GM19043 (cell line): ENCODE measurements around the gene CDCA7L.
A peak's percentile ranks its signal among the peaks of the same experiment; 100 is the strongest.
"Not testable (repeated sequence)": the region's sequence is repeated elsewhere in the genome, so short reads cannot be mapped to it uniquely, and the experiment has no call there.

Experiments used
- ATAC-seq: cut with Tn5 transposase; IDR thresholded peaks from one replicate; pipeline ENCODE4 v1.9.1; 2021; ENCODE audit warnings: low read depth; ENCODE audit not compliant: unreplicated experiment

The CDCA7L gene

DNA sequence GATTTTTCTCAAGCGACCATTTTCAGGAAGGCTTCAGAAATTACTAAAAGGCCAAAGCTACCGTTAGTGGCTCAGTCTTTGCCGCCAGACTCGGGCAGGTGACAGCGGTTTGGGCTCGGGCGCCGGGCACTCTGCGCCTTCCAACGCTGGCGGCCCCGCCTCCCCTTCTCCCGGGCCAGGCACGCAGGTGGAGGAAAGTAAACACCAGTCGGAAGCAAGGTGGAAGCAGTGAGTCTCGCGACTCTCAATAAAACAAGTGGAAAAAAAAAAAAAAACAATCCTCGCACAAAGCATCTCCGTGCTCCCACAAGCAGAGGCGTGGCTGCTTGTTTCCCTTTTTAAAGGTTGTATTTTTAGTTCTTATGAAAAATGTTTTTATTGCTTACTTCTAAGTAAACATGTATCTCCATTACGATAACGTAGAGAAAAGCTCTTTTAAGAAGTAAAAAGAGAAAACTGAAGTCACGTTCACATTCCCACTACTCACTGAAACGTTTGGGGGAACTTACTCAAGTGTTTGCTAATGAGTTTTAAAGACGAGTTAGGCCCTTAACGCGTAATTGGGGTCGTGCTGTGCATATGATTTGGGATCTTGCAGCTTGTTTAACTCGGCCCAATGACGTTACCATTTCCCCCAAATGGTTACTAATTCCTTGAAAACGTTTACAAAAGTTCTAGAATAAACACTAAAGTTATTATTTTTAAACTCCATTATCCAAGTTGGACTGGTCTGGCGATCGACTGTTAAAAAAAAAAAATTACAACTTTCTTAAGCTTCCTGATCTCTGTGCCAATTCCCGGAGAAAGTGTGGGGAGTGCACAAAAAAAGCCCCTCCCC lies 864 bp downstream of the CDCA7L start:
- ATAC-seq = no peak

DNA sequence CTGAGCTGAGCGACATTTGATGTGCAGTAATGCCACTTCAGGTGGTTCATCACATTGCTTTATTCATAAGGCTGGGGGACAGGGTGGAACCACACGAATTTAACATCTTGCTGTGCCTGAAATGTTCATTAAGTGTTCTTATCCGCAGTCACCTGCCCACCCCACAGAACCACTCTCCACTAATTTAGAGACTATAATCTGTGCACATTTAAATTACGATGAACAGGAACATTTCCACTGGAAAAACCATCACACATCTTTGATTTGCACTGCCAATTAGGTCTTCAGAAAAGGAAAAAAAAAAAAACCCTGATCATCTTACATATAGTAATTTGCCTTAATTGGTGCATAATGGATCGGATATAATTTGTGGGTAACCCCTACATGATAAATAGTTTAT lies 2.3 kb downstream of the CDCA7L start:
- ATAC-seq = no peak

DNA sequence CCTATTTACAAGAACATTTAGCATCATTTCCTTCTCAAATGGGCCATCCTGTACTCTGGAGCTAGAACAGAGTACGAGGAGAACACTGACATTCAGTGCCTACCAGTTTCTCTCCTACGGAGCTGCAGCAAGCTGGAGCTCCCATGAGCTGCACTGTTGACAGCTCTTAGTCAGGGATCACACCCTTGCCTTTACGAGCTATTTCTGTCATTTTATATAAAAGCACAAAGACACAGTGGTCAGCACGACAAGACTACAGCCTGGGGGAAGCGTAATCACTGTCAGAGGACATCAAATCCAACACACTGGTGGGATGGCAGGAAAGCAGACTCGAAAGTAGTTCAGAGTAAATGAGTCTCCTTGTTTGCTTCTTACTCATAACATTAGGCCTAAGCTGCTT lies 2.7 kb downstream of the CDCA7L start:
- no peak for ATAC-seq

DNA sequence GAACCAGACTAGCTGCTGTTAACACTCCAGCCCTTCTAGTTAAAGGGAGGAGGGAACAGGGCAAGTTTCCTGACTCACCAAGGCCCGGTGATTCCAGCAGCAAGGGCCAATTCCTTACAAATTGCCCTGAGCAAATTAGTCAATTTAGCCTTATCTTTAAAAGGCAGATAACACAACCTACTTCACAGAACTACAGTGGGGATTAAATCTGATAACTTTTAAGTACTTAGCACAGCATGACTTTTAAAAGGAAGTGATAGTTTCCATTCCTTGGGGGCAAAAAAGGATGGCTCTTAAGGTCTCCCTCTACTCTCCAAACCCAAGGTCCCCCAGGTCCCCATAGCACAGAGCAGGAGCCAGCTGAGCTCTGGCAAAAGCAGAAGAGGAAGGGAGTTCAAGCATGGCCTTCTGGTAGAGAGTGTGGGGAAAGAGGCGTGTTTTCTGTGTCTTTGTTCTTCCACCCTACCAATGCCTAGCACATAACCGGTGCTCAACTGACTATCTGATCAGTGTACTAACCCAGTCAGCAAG lies 4.0 kb downstream of the CDCA7L start:
- peak; percentile 25 for ATAC-seq

DNA sequence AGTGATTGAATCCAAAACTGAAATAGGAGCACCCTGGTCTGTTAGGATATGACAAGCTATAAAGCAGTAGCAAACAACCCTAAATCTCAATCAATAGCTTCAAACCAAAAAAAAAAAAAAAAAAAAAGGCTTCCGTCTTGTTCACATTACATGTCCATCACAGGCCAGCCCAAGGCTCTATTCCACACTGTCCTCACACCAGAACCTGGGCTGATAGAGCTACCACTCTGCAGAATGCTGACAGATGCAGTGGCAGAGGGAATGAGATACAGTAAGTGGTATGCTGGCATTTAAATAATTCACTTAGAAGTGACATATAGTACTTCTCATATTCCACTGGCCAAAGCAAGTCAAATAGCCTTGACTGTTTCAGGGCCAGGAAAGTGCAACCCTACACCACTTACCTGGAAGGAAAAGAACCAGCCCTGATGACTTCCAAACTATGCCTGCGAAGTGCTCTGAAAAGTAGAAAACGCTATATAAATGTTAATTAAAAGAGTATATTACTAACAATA lies 5.8 kb downstream of the CDCA7L start:
- ATAC-seq = no peak

DNA sequence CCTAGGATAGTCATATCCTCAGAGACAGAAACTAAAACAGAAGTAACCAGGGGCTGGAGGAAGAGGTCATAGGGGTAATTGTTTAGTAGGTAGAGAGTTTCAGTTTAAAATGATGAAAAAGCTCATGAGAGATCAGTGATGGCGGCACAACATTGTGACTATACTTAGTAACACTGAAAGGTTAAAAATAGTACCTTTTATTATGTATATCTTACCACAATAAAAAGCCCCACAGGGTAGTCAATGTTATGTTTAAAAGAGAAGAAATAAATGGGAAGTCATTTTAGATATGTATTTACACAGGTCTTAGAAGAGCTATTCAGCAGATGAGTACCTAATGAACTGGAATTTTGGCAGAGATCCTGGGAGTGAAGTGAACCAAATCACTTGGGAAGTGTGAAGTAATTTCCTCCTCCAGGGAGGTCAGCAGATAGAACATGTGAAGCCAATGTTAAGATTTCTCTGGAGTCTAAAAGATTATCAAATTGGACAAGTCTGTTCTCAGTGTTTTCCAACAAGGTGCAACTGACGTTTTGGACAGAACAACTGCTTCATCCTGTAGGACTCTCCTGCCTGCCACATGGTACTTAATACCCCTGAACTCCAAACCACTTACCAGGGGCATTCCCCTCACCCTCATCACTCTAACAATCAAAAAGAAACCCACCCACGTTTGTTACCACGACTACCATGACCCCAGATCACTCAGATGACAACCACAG lies 6.4 kb downstream of the CDCA7L start:
- peak; percentile 43 for ATAC-seq

DNA sequence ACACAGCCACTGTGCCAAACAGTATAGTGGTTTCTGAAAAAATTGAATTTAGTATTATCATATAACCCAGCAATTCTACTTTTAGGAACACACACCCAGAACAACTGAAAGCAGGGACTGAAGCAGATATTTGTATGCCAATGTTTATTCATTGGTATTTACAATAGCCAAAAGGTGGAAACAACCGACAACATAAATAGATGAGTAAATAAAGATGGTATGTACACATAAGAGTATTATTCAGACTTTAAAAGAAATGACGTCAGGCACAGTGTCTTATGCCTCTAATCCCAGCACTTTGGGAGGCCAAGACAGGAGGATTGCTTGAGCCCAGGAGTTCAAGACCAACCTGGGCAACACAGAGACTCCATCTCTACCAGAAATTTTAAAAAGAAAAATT lies 7.2 kb downstream of the CDCA7L start:
- ATAC-seq = no peak

DNA sequence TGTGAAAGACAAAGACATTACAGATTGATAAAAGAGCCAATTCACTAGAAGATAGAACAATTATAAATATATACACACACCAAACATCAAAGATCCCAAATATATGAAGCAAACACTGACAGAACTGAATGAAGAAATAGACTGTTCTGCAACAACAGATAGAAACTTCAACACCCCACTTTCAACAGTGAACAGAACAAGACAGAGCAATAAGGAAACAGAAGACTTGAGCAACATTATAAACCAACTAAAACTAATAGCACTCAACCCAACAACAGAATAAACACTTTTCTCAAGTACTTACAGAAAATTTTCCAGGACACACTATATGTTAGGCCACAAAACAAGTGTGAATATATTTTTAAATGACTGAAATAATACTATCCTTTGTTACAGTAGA lies 10.9 kb downstream of the CDCA7L start:
- no peak for ATAC-seq

DNA sequence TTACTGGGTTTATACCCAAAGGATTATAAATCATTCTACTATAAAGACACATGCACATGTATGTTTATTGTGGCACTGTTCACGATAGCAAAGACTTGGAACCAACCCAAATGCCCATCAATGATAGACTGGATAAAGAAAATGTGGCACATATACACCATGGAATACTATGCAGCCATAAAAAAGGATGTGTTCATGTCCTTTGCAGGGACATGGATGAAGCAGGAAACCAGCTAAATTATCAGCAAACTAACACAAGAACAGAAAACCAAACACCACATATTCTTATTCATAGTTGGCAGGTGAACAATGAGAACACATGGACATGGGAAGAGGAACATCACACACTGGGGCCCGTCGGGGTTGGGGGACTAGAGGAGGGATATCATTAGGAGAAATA lies 12.4 kb downstream of the CDCA7L start:
- ATAC-seq = not testable (repeated sequence)

DNA sequence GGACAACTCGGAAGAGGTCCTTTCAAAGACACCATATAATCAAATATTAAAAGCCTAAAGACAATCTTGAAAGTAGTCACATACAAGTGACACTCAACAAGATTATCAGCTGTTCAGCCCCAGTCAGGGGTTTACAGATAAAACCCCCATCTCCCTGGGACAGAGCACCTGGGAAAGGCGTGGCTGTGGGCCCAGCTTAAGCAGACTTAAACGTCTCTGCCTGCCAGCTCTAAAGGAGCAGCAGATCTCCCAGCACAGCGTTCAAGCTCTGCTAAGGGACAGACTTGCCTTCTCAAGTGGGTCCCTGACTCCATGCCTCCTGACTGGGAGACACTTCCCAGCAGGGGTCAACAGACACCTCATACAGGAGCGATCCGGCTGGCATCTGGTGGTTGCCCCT lies 18.0 kb downstream of the CDCA7L start:
- no peak for ATAC-seq

DNA sequence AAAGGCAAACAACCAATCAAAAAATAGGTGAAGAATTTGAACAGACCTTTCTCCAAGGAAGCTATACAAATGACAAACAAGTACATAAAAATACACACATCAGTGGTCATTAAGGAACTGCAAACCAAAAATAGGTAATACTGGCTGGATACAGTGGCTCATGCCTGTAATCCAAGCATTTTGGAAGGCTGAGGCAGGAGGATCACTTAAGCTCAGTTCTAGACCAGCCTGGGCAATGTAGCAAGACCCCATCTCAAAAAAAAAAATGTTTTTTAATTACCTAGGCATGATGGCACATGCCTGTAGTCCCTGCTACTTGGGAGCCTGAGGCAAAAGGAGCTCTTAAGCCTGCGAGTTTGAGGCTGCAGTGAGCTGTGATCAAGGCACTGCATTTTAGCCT lies 19.3 kb downstream of the CDCA7L start:
- ATAC-seq = no peak

DNA sequence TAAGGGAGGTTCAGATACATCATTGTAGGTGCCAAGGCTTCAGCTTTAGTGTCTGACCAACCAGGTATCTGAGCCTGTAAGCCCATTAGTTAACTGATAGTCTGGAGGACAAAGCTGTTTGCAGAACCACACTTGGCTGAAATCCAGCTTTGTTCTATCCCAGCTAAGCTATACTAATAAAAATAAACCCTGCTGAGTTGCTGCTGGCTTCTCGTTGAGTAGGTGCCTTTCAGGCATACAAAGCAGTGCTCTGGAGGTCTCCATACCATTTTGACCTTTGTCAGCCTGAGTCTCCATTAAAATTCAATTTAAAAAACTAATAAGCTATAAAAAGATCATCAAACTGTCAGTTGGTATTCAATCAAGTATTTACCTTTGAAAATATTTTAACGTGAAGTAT lies 22.0 kb downstream of the CDCA7L start:
- ATAC-seq = no peak

DNA sequence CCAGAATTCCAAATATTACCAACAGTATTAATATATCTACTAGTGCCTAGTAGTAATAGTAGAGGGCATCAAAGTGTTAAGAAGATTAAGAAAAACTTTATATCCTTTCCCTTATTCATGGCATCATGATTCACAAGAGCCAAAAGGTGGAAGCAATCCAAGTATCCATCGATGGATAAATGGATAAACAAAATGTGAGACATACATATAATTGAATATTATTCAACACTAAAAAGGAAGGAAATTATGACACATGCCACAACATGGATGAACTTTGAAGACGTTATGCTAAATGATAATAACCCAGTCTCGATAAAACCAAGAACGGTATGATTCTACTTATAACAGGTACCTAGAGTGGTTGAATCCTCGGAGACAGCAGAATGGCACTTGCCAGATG lies 23.1 kb downstream of the CDCA7L start:
- ATAC-seq = no peak

DNA sequence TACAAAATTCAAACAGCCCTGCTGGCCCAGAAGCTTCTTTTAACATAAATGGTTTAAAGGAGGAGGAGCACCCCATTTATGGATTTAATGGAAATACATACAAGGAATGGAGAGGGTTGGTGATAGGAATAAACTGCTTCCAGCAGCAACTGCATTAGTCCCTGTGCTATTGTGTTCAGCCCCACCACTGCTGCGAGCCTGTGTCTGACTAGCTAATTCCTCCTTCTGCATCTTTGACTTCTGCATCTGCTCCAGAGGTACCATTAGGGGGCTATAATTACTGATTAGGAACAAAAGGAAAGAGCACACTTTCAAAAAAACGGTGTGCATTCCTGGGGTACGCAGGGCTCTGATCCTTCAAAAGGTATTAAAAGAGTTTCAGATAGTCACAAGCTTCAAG lies 24.8 kb downstream of the CDCA7L start:
- ATAC-seq = no peak

DNA sequence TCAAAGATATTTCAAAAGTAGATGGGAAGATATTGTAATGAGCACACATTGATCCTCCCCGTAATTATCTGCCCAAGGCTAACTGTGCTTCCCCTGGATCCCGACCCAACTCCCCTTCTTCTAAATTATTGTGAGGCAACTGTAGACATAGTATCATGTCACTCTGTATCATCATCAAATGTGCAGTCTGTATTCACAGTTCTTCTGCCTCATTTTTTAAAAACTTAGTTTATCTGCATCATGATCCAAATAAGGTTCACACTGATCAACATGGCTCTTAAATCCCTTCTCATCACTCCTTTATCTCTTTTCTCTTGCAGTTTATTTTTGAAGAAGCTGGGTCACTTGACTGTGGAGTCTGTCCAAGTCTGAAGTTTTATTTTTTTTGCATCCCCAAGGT lies 27.5 kb downstream of the CDCA7L start:
- no peak for ATAC-seq

DNA sequence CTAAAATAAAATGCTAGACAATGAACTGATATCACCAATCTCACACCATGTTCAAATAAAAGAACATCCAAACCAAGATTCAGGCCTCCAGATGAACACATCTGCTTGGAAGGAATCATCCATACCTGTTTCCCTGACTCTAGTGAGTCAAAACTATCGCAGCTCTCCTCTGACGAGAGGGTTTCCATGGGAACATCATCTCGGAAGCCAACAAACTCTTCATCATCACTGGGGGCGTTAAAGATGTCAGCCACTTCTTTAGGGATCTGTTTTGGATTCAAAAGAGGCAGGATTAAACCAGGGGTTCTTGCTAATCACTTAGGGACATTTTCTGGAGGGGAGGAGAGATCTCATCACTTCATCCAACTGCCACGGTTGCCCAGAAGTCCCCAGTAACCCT lies 29.1 kb downstream of the CDCA7L start:
- ATAC-seq = no peak

DNA sequence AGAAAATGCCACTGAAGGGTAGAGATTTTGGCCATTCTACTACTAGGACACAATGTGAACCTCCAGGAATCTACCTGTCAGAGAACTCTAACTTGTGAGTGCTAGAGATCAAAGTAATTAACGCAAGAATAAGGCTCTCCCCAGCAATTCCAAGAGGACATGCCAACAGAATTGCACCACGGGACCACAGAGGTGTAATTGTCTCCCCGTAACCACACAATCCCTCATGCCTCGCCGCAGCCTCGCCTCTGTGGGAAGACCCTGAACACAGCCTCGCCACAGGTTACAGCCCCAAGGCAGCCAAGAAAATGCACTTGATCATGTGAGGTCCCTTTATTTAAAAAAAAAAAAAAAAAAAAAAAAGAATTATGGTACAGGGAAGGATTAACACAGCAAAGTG lies 29.5 kb downstream of the CDCA7L start:
- no peak for ATAC-seq

DNA sequence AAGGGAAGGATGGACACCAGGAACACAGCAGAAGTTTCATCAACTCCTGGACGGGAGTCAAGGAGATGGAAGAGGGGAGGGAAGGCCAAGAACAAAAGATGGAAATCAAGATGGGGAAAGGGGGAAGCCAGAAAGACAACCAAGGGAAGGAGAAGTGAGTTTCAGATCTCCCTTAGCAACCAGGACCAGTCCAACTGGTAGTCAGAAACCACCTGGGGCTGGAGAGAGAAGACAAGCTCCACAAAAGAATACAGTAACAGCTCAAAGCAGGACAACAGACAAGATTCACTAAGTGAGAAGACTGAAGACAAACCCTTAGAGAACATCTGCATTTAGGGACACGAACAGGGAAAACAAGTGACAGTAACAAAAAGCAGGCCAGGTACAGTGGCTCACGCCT lies 30.6 kb downstream of the CDCA7L start:
- ATAC-seq = no peak

DNA sequence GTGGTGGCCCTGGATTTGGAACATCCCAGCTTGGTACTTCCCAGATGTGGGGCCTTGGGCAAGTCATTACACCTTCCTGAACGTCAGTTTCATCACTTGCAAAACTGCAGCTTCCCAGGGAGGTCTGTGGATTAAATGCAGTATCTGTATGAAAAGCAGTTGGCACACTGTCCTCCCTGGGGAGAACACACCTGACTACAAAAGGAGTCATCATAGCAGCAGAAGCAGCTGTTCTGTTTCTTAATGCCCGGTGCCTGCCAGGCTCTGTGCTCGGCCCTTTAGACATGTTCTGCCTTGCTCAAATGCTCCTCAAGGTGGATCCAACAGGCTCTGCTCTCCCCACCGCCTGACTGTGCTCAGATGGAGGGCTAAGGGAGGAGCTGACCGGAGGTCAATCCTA lies 31.0 kb downstream of the CDCA7L start:
- ATAC-seq = no peak

DNA sequence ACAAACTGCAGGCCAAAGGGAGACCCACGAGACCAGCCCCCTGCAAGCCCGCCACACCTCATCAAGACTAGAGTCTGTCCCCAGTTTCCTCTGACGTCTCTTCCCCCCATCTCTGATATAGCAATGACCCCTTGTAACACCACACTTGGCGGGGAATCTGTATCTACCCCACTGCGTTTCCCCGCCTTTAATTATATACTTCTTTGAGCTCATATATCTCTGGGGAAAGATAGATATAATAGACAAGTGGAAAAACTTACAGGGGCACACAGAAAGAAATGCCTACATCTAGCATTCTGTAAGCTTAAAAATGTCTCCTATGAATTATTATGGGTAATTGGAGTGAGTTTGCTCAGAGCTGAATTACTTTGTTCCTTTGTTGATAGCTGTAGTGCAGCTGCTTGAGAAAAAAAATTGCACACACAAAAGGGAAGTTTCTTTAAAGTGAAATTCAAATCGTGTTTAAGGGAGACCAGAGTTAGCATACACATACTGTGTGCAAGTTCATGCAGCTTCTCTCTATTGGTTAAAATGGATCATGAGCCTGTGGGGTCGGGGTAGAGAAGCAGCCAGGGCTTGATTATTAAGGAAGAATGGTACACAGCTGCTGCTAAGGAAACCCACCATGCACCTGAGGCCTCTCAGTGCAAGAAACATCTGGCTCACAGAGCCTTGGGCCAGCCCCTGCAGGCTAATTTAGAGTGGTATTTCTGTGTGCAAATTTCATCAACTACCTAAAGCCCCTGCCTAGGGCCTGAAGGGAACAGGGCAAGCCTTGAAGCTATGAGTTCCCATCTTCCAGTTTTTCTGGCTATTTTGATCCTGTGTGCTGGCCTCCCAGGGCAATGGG lies 32.5 kb downstream of the CDCA7L start:
- no peak for ATAC-seq

DNA sequence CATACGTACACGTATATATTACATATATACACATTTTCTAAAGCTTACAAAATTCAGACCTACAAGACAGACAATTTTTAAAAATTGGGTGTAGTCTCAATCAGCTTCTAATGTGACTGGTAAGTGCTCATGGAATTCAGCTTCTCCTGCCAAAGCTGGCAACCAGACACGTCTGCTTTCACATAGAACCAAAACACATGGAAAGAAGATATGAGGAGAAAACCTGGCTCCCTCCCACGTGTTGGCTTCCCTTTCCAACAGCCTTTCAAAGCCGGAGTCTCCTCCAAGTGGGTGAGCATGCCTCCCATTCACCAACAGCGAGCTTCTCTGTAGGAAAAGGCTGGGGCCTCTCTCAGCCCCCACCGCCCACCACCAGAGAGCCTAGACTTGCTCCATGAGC lies 33.4 kb downstream of the CDCA7L start:
- ATAC-seq = no peak
